ENCODE results near the gene APOA1. TPM values are rescaled to one million over a fixed set of nuclear protein-coding genes. Genes with fewer than 3 reads are reported as not detected.

The APOA1 gene
- not detected for total RNA-seq

DNA sequence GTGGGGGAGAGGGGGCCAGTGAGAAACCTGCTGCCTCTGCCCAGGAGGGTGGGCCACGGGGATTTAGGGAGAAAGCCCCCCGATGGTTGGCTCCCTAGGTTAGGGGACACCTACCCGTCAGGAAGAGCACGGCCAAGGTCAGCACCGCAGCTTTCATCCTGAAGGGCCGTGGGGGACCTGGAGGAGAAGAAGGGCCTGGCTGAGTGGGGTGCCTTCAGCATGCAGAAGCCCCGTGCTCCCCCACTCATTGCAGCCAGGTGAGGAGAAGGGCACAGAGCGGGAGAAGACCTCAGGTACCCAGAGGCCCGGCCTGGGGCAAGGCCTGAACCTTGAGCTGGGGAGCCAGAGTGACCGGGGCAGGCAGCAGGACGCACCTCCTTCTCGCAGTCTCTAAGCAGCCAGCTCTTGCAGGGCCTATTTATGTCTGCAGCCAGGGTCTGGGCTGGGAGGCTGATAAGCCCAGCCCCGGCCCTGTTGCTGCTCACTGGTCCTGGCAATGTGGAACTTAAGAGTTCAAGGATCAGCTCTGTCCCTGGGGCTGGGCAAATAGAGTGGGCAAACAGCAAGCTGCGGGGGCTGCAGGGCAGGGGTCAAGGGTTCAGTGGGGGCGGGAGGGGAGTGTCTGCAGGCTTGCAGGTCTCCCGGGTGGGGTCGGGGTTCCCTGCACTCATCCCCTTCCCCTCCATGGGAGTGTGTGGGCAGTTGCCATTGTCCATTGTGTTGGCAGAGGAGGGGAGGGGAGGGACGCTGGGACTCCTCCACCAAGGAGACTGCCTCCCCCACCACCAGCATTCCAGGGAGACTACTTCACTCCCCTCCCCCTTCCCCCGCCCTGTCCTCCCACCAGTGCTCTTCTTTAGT lies at the start of gene APOA1:
TSS of gene APOA1 (minus strand) at position 392 of the 861 bp plus-strand sequence. CDS start at position 157, 235 bp downstream.
- H3K4me3 Mint-ChIP-seq = no peak within 1 kb of the TSS
- ChIA-PET CTCF (interaction anchor here (0.6 to 5.5 kb wide), 9 partner anchors 9 to 262 kb away, joined by 3 to 158 read pairs (median 16); partner anchors contain the start of genes APOA5 and ZPR1), POLR2A (interaction anchor here (0.7 to 4.4 kb wide), 4 partner anchors 13 to 307 kb away, joined by 3 to 93 read pairs (median 4); partner anchors contain the start of gene PAFAH1B2)
- no peak within 1 kb of the TSS for H3K27ac Mint-ChIP-seq
- H3K4me1 Mint-ChIP-seq = peaks cover 18% of the 10 kb centered on the region
- H3K36me3 Mint-ChIP-seq (ENCODE audit: low read depth) = no peaks in the 10 kb centered on the region
- DNase-seq = no peak
- H3K9me3 Mint-ChIP-seq = no peaks in the 10 kb centered on the region
- no peaks in the 10 kb centered on the region for H3K27me3 Mint-ChIP-seq

DNA sequence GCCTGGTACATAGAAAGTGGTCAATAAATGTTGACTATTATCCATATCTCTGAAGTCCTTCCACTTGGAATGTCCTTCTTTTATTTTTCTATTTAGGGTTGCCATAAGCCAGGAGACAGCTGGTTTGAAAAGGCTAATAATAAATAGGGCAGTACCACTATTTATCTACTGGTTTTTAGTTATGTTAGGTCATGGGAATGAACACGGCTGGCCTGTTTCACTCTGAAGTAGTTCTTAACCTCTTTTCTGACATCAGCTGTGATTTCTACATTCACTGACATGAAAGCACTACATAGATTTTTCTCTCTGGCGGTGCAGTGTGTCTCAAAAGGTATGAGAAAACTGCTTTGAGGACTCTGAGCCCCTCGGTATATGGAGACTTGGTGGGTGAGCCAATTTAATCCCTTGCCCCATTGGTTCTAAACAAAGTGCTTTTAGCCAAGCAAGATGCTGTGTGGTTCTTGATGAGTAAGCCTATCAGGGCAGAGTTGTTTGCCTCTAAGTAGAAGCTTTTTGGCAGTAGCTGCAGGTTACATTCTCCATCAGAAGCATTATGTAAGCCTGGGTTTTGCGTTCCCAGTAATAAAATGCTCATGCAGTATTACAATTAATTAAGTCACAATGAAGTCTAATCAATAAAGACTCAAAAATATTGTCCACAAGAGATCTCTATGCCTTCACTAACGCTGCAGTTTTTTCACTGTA lies 48.7 kb upstream of the APOA1 start:
- H3K27ac Mint-ChIP-seq = no peak overlapping the region
- H3K9me3 Mint-ChIP-seq = no peaks in the 10 kb centered on the region
- DNase-seq = no peak
- POLR2A ChIA-PET = interaction anchor here (1.0 to 1.1 kb wide), 2 partner anchors 50 to 98 kb away, joined by 3 to 4 read pairs; partner anchors contain the start of gene ZPR1
- H3K27me3 Mint-ChIP-seq = no peaks in the 10 kb centered on the region
- CTCF ChIA-PET = no interaction called here
- no peak overlapping the region for H3K4me3 Mint-ChIP-seq
- H3K4me1 Mint-ChIP-seq = peaks cover 24% of the 10 kb centered on the region
- H3K36me3 Mint-ChIP-seq (ENCODE audit: low read depth) = peaks cover 2% of the 10 kb centered on the region

DNA sequence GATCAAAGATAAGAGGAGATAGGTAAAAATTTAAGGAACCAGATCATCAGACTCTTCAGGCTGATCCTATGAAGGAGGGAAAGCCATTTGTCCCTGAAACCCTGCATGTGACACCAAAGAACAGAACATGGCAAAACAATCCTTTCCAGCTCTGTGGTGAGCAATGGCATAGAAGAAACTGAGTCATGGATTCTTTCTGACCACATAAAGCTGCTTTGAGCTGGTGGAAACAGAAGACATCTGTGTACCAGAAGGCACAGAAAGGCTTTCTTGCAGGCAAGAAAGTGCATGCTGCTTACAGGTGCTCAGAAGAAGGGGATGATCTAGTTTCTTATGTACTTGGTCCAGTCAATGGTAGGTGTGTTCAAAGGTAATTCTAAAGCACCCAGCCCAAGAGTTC lies 45.0 kb upstream of the APOA1 start:
- Mint-ChIP-seq H3K36me3 (ENCODE audit: low read depth) (peaks cover 4% of the 10 kb centered on the region), H3K9me3 (no peaks in the 10 kb centered on the region), H3K4me1 (peaks cover 17% of the 10 kb centered on the region), H3K4me3 (no peak overlapping the region), H3K27me3 (no peaks in the 10 kb centered on the region), H3K27ac (no peak overlapping the region)
- CTCF ChIA-PET = interaction anchor here (0.6 to 7.1 kb wide), 6 partner anchors 29 to 223 kb away, joined by 3 to 76 read pairs (median 12); partner anchors contain the start of gene SIK3
- DNase-seq = no peak
- POLR2A ChIA-PET = interaction anchor here (0.6 kb wide), 1 partner anchor 51 kb away, joined by 3 read pairs; no protein-coding TSS in a partner anchor

DNA sequence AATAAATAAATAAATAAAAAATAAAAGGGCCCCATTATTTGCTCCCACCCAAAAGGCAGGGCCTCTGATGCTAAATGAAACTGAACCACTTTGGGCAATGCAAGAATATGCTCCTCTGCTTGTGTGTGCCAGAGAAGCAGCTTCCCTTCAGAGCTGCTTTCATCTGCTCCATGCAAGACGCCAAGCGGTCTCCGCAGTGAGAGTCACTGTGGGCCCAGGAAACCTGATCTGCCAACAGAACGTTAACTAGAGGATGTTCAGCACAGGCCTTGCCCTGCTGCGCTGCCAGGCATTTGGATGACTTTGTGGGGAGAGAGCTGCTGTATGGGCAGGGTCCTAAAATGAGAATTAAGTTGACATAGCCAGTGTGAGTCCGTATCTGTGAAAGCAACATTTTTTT lies 43.7 kb upstream of the APOA1 start:
- Mint-ChIP-seq H3K4me3 (no peak overlapping the region), H3K27me3 (no peaks in the 10 kb centered on the region), H3K27ac (no peak overlapping the region), H3K9me3 (no peaks in the 10 kb centered on the region), H3K36me3 (ENCODE audit: low read depth) (peaks cover 4% of the 10 kb centered on the region), H3K4me1 (peaks cover 17% of the 10 kb centered on the region)
- ChIA-PET CTCF (interaction anchor here (1.1 to 7.1 kb wide), 9 partner anchors 7 to 225 kb away, joined by 3 to 76 read pairs (median 8); partner anchors contain the start of genes APOA5 and SIK3), POLR2A (no interaction called here)
- no peak for DNase-seq

DNA sequence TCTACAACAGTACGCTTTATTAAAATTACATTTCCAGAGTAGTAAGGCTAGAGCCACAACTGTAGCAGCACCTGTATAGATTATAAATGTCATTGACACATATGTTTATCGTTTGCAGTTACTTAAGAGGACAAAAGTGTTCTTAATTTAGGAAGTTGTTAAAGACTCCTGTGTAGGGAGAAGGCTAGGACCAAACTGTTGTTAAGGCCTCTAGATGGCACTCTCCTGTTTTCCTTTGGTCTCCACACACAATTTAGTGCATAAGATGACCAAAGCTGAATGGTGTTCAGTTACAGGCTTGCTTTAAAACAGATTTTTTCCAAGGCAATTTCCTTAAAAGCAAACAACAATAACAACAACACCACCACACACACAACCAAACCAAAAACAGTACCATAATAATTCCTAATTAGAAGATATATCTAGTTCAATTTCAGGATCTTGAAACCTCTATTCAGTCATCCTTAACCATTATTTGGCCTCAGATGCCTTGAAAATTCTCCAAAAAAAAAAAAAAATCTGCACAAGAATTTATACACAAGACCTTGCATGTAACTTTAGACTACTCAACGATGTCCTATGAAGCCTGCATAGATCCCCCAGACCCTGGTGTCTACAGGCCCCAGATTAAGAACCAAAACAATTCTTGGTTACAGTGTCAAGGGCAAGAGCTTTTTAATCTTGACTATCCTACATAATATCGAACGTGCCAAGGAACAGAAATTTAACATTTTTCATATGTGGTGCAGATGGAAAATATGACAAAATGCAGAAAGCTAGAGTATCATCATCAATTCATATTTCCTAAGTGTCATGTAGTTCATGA lies 42.6 kb upstream of the APOA1 start:
- Mint-ChIP-seq H3K27ac (peak overlapping the region; percentile 6), H3K27me3 (no peaks in the 10 kb centered on the region), H3K36me3 (ENCODE audit: low read depth) (peaks cover 12% of the 10 kb centered on the region), H3K9me3 (no peaks in the 10 kb centered on the region), H3K4me3 (no peak overlapping the region), H3K4me1 (peaks cover 17% of the 10 kb centered on the region)
- ChIA-PET CTCF (interaction anchor here (0.6 to 7.1 kb wide), 23 partner anchors 9 to 301 kb away, joined by 3 to 76 read pairs (median 4); partner anchors contain the start of genes APOA5 and SIK3), POLR2A (interaction anchor here (0.9 kb wide), 1 partner anchor 50 kb away, joined by 3 read pairs; no protein-coding TSS in a partner anchor)
- no peak for DNase-seq

DNA sequence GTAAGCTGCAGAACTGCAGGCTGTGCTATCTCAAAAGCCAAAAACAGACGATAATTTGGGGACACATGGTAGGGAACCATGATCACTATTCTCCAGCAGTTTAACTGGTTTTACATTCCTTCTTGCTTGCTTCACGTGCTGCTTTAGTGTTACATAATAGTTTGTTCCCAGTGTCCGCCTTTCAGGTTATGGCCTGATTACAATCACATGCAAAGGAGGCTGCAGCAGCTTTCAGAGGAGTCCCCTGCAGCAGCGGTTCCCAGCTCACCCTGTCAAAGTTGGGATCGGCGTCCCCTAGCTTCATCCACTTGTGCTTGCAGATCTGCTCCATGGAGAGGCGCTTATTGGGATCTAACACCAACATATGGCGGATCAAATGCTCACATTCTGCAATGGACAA lies 39.2 kb upstream of the APOA1 start:
- peaks cover 33% of the 10 kb centered on the region for H3K36me3 Mint-ChIP-seq (ENCODE audit: low read depth)
- H3K27ac Mint-ChIP-seq = no peak overlapping the region
- no peak for DNase-seq
- no peak overlapping the region for H3K4me3 Mint-ChIP-seq
- POLR2A ChIA-PET = no interaction called here
- H3K27me3 Mint-ChIP-seq = no peaks in the 10 kb centered on the region
- CTCF ChIA-PET = interaction anchor here (4.0 to 7.1 kb wide), 2 partner anchors 40 to 229 kb away, joined by 16 to 76 read pairs; no protein-coding TSS in a partner anchor
- no peaks in the 10 kb centered on the region for H3K9me3 Mint-ChIP-seq
- peaks cover 10% of the 10 kb centered on the region for H3K4me1 Mint-ChIP-seq

DNA sequence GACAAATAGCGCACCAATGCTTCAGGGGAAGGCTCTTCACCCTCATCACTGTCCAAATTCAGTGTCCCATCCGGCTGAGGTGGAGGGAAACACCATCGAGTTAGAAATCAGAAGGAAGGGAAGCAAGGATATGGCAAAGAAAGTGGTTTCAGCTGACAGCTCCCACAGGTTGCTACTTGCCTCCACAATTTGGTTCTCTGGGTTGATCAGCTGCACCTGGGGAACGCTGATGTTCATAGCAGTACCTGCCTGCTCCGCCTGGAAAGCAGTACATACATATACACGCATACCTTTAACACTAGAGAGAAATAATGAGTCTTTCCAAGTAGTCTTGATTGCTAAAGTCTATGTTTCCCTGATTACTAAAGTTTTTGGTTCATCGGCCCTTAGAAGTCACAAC lies 37.8 kb upstream of the APOA1 start:
- ChIA-PET POLR2A (no interaction called here), CTCF (interaction anchor here (4.0 kb wide), 1 partner anchor 39 kb away, joined by 16 read pairs; no protein-coding TSS in a partner anchor)
- Mint-ChIP-seq H3K27me3 (no peaks in the 10 kb centered on the region), H3K9me3 (no peaks in the 10 kb centered on the region), H3K27ac (no peak overlapping the region), H3K4me3 (no peak overlapping the region), H3K4me1 (peaks cover 17% of the 10 kb centered on the region), H3K36me3 (ENCODE audit: low read depth) (peaks cover 39% of the 10 kb centered on the region)
- no peak for DNase-seq

DNA sequence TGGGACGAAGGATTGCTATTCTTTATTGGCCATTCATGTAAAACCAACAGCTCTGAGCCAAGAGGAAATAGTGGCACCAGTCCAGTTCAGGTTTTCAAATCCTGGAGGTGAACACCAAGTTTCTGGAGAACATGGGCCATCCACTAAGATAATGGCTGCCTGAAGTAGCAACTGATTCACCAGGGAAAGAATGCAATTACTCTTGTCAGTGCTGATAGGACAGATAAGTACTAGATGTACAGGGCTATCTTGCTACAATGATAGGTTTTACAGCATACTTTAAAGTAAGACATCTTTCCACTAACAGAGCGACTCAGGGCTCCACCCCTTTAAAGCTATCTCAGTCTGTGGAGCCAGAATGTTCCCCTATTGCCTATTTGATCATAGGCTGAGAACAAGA lies 36.8 kb upstream of the APOA1 start:
- Mint-ChIP-seq H3K27ac (no peak overlapping the region), H3K27me3 (no peaks in the 10 kb centered on the region), H3K9me3 (no peaks in the 10 kb centered on the region), H3K4me3 (no peak overlapping the region), H3K36me3 (ENCODE audit: low read depth) (peaks cover 46% of the 10 kb centered on the region), H3K4me1 (peaks cover 19% of the 10 kb centered on the region)
- POLR2A ChIA-PET = no interaction called here
- no peak for DNase-seq
- CTCF ChIA-PET = interaction anchor here (1.2 to 4.0 kb wide), 2 partner anchors 9 to 38 kb away, joined by 3 to 16 read pairs; no protein-coding TSS in a partner anchor

DNA sequence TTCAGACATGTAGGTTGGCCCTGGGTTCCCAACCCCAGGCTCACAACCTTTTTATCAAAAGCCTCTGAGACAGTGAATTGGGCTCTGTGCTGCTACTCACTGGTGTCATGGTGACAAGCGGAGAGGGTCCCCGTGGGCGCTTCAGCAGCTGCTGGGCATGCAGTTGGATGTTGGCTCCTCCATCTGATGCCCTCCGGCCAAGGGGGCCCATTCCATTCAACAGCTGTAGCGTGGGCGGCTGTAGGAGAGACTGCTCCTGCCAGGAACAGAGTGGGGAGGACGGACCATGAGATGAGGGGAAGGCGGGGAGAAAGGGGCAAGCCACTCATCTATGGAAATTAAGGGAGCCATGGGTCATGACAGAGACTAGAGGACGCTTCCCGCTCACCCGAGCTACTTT lies 36.0 kb upstream of the APOA1 start:
- H3K4me1 Mint-ChIP-seq = peaks cover 19% of the 10 kb centered on the region
- H3K36me3 Mint-ChIP-seq (ENCODE audit: low read depth) = peaks cover 50% of the 10 kb centered on the region
- DNase-seq = no peak
- no peak overlapping the region for H3K4me3 Mint-ChIP-seq
- H3K27ac Mint-ChIP-seq = no peak overlapping the region
- CTCF ChIA-PET = interaction anchor here (1.2 to 4.0 kb wide), 2 partner anchors 8 to 37 kb away, joined by 3 to 16 read pairs; no protein-coding TSS in a partner anchor
- POLR2A ChIA-PET = no interaction called here
- no peaks in the 10 kb centered on the region for H3K27me3 Mint-ChIP-seq
- H3K9me3 Mint-ChIP-seq = no peaks in the 10 kb centered on the region

DNA sequence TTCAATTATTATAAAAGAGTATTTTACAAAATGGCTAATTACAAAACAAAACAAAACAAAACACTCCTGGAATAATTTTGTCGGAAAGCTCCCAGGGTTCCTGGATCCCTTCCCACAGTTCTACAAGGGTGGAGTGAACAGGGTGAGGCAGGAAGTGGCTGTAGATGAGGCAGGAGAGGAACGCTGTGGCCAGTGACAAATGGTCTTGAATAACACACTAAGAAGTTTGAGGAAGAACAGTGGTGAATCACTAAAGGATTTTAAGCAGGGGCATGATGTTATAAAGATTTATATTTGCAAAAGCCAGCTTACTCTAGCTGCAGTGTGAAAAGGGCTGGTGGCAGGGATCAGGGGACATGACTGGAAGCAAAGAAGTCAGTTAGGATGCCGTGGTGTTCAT lies 33.8 kb upstream of the APOA1 start:
- Mint-ChIP-seq H3K4me3 (no peak overlapping the region), H3K27me3 (no peaks in the 10 kb centered on the region), H3K4me1 (peaks cover 19% of the 10 kb centered on the region), H3K27ac (no peak overlapping the region), H3K36me3 (ENCODE audit: low read depth) (peaks cover 65% of the 10 kb centered on the region), H3K9me3 (no peaks in the 10 kb centered on the region)
- no peak for DNase-seq
- ChIA-PET POLR2A (interaction anchor here (2.7 kb wide), 1 partner anchor 17 kb away, joined by 7 read pairs; no protein-coding TSS in a partner anchor), CTCF (interaction anchor here (1.8 kb wide), 1 partner anchor 35 kb away, joined by 6 read pairs; no protein-coding TSS in a partner anchor)

DNA sequence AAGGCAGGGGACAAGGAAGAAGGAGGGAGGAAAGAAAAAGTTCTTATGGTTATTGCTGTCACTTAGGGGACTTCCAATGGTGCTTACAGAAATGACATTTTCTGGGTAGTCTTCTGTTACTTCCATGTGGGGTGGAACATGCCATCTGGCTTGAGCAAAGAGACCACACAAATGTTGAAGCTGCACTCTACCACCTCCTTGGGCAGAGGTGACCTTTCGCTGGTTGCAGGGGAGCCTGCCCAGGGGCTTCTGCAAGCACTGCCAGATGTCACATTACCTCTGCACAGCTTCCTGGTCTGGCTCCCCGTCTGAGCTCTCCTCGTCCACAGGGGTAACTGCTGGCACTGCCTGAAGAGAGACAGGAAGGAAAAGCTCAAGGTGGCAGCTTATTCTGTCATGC lies 32.6 kb upstream of the APOA1 start:
- no peak for DNase-seq
- ChIA-PET POLR2A (interaction anchor here (2.7 kb wide), 1 partner anchor 16 kb away, joined by 7 read pairs; no protein-coding TSS in a partner anchor), CTCF (interaction anchor here (1.8 kb wide), 1 partner anchor 34 kb away, joined by 6 read pairs; no protein-coding TSS in a partner anchor)
- peak overlapping the region; percentile 12 for H3K27ac Mint-ChIP-seq
- H3K36me3 Mint-ChIP-seq (ENCODE audit: low read depth) = peaks cover 63% of the 10 kb centered on the region
- H3K4me1 Mint-ChIP-seq = peaks cover 19% of the 10 kb centered on the region
- no peak overlapping the region for H3K4me3 Mint-ChIP-seq
- H3K27me3 Mint-ChIP-seq = no peaks in the 10 kb centered on the region
- H3K9me3 Mint-ChIP-seq = no peaks in the 10 kb centered on the region

DNA sequence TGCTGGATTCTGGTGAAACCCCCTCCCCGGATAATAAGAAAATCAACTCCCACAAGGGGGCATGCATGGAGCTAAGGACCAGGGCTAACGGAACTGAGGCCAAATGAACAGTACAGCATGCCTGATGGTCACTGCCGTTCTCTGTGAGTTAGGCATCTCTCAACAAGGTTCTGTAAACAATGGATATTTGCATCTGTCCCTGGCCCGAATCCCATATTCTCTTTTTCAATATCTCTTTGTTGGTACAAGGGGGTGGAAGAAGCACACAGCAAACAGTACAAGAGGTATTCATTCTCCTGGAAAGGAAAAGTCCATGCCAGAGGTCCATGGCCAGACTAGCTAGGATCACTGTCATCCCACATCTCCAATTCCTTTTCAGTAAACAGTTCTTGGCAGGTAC lies 32.2 kb upstream of the APOA1 start:
- H3K27me3 Mint-ChIP-seq = no peaks in the 10 kb centered on the region
- H3K36me3 Mint-ChIP-seq (ENCODE audit: low read depth) = peaks cover 63% of the 10 kb centered on the region
- ChIA-PET CTCF (interaction anchor here (0.7 to 0.8 kb wide), 2 partner anchors 11 to 229 kb away, joined by 3 read pairs; no protein-coding TSS in a partner anchor), POLR2A (interaction anchor here (0.6 to 2.7 kb wide), 2 partner anchors 16 to 363 kb away, joined by 3 to 7 read pairs; partner anchors contain the start of genes PCSK7 and RNF214)
- no peaks in the 10 kb centered on the region for H3K9me3 Mint-ChIP-seq
- DNase-seq = no peak
- peak overlapping the region; percentile 12 for H3K27ac Mint-ChIP-seq
- H3K4me3 Mint-ChIP-seq = no peak overlapping the region
- H3K4me1 Mint-ChIP-seq = peaks cover 19% of the 10 kb centered on the region
